HG03469 (cell line): ENCODE data around the gene CABP4.
"Not testable (repeated sequence)": the region's sequence is repeated elsewhere in the genome, so short reads cannot be mapped to it uniquely, and the experiment has no call there.

Source experiments
- ATAC-seq: cut with Tn5 transposase; IDR thresholded peaks from one replicate; pipeline ENCODE4 v1.9.1; 2021; ENCODE audit warnings: mild to moderate bottlenecking, moderate library complexity, moderate number of reproducible peaks; ENCODE audit not compliant: unreplicated experiment

CABP4 gene

DNA sequence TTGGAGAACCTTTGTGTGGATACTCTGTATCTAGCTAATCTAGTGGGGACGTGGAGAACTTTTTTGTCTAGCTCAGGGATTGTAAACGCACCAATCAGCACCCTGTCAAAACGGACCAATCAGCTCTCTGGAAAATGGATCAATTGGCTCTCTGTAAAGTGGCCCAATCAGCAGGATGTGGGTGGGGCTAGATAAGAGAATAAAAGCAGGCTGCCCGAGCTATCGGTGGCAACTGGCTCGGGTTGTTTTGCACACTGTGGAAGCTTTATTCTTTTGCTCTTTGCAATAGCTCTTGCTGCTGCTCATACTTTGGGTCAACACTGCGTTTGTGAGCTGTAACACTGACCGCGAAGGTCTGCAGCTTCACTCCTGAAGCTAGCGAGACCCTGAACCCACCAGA lies 21.5 kb downstream of the CABP4 start:
- not testable (repeated sequence) for ATAC-seq

GRCh38 chr11:67477344-67478050 lies 22.3 kb downstream of the CABP4 start:
- not testable (repeated sequence) for ATAC-seq

GRCh38 chr11:67482275-67482826 lies 27.2 kb downstream of the CABP4 start:
- ATAC-seq: no peak

DNA sequence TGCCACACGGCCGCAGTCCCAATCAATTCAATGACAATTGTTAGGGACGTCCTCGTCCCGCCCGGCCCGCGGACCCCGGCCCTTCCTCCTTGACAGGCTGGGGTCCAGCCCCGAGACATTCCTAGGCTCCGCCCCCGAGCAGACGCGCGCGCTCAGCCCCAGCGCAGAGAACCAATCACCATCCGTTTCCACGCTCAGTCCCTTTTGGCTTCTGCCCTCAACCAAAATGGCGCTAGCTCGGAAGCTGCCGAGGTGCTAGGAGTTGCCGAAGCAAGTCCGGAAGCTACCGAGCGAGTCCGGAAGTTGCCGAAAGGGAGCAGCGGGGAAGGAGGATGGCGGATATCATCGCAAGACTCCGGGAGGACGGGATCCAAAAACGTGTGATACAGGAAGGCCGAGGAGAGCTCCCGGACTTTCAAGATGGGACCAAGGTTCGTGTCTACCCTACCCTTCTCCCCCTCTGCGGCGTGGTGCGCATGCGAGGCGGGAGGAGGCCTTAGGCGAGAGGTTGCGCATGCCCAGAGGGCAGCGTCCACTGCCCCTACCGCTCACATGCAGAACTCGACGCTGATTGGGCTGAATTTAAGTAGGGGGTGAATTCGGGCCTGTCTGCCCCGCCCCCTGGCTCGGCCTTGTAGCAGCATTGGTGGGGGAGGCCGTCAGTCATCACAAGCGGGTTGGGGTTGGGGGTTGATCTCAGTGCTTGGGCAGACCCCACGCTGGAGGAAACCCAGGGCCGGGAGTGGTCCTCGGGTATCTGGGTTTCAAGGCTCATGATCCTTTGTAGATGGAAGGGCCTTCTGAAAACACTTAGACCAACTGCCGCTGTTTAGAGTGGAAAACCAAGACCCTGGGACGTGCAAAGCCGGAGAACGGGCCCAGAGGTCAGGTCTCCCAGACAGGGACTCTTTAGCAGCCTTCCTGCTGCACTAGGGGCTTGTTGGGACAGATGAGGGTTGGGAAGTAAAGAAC lies 28.0 kb downstream of the CABP4 start, which contains the start of gene AIP:
AIP (plus strand) TSS at position 200 of the 972 bp plus-strand sequence; CDS start at position 333, 133 bp downstream.
- peak; percentile 37 for ATAC-seq

- ATAC-seq: no peak
These were observed 28.9 kb downstream of the CABP4 start for GRCh38 chr11:67483831-67484665.

DNA sequence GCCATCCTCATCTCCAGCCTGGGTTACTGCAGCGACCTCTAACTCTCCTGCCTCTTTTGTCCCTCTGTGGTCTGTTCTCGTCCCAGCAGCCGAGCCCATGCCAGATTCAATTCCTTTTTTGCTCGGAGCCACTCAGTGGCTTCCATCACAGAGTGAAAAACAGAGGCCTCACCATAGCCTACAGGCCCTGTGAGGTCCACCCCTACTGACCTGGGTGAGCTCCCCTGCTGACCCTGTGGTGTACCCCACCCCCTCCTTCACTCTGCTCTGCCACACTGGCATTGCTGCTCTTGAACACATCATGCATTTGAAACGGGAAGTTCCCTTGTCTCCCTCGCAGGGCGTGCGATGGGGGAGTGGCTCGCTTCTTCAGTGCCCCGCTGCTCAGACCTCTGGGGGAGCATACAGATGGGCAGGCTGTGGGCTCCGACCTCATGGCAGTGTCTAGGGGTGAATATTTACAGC lies 29.7 kb downstream of the CABP4 start:
- ATAC-seq: no peak

DNA sequence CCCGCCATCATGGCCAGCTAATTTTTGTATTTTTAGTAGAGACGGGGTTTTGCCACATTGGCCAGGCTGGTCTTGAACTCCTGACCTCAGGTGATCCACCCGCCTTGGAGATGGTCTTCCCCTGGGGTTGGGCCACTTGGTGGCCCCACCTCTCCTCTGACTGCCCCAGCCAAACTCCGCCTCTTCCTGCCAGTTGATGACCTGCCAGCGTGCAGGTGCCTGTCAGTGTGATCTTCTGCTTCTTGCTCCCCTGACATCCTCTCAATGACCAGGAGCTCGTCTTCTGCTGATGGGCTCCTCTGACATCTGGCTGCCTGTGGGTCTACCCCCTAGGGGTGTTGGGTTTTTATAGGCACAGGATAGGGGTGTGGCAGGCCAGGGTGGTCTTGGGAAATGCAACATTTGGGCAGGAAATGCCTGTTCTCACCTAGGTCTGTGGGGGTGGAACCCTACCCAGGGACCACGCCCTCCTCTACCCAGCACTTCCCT lies 30.8 kb downstream of the CABP4 start:
- ATAC-seq: not testable (repeated sequence)

GRCh38 chr11:67486481-67487195 lies 31.5 kb downstream of the CABP4 start:
- no peak for ATAC-seq

DNA sequence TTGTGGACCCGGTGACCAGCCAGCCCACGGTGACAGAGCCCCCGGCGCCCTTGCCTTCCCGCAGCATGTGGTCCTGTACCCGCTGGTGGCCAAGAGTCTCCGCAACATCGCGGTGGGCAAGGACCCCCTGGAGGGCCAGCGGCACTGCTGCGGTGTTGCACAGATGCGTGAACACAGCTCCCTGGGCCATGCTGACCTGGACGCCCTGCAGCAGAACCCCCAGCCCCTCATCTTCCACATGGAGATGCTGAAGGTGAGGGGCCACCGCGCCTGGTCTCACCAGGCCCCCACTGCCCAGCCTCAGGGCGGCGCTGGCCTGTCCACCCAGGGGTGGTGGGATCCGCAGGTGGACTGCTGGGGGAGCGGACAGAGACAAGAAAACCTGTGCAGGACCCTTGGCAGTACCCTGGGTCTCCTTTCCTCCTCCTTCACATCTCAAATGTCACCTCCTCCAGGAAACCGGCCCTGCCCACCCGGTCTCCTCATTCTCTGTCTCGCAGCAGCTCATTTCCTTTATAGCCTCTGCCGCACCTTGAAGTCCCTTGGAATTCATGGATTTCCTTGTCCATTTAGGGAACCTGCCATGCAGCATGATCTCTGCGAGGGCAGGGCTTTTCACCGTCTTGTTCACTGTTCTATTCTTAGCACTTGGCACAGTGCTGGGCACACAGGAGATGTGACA lies 34.2 kb downstream of the CABP4 start:
- ATAC-seq: no peak

DNA sequence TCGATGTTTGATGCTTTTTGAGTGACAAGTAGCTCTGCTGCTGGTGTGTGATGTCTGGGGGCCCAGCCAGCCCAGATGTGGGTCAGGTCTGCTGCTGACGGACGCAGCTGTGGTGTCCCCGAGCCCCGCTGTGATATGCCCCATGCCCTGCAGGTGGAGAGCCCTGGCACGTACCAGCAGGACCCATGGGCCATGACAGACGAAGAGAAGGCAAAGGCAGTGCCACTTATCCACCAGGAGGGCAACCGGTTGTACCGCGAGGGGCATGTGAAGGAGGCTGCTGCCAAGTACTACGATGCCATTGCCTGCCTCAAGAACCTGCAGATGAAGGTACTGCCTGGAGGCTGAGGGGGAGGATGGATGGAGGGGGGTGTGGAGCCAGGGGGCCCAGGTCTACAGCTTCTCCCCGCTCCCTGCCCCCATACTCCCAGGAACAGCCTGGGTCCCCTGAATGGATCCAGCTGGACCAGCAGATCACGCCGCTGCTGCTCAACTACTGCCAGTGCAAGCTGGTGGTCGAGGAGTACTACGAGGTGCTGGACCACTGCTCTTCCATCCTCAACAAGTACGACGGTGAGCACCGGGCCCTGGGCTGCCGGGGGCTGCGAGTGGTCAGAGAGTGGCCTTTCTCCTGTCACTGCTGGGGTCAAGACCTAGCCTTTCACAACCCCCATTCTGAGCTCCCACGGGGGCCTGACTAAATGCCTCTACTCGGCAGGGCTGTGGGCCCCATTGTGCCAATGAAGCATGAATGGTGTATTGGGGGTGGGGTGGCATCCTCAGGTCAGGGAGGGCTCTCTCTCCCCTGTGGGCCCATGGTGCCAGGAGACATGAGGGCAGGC lies 35.0 kb downstream of the CABP4 start:
- ATAC-seq: no peak

DNA sequence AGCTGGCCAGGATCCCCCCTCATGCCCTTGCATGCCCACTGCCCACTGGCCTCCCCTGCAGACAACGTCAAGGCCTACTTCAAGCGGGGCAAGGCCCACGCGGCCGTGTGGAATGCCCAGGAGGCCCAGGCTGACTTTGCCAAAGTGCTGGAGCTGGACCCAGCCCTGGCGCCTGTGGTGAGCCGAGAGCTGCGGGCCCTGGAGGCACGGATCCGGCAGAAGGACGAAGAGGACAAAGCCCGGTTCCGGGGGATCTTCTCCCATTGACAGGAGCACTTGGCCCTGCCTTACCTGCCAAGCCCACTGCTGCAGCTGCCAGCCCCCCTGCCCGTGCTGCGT lies 35.5 kb downstream of the CABP4 start:
- ATAC-seq: no peak

- no peak for ATAC-seq
These were observed 36.3 kb downstream of the CABP4 start for GRCh38 chr11:67491276-67492068.

DNA sequence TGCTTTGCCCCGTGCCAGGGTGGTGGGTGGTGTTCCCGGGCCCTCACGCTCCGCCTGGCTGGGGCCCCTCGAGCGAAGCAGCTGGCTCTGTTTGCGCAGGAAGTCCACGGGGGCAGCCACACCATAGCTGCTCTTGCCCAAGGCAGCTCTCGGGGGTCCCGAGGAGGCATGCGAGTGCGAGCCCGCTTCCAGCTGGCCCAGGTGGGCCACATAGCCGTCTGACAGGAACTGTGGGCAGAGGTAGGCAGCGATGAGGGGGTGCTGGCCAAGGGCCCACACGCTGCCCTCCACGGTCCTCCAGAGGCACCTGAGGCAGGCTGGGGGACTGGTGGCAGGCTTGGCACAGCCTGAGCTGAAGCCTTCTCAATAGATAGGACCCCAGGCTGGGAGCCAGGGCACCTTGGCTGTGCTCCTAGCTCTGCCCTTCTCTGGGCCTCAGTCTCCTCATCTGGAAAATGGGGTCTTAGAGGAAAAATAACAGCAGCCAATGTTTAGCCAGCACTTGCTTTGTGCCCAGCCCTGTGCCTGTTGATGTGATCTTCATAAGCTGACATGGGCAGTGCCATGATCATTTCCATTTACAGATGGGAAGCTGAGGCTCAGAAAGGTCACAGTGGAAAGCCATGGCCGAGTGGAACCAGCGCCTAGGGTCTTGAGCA lies 37.0 kb downstream of the CABP4 start:
- ATAC-seq: no peak

GRCh38 chr11:67492801-67493547 lies 37.8 kb downstream of the CABP4 start:
- no peak for ATAC-seq

DNA sequence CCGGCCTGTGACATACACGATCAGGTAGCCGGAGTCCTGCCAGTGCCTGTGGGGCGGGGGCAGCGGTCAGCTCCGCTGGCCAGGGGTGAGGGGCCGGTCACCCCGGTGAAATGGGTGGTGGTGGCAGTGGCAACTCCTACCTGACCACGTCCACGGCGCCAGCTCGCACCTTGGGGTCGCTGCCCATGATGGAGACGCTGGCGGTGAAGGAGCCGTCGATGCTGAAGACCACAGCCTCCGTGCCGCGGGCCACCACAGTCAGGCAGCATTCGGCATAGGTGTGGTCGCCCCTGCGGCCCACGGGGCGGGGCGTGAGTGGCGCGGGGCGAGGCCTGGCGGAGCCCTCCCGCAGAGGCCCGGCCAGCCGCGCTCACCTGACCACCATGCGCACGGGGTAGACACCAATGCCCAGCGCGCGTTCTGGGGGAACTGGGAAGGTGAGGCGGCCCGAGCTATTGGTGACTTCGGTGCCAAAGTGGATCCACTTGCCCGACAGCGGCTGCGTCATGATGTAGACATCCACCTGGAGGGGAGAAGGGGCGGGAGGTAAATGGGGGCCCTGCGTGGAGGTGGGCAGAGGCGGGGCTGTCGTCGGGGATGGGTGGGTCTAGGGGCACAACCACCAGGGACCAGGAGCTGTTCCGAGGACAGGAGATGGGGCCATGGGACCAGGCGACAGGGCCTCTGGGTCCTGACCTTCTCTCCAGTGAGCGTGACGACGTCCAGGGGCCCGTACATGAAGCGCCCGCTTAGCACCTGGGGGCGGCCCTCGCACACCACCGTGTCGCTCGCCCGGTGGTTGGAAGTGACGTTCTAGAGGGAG lies 38.6 kb downstream of the CABP4 start:
- ATAC-seq: no peak
